SK-N-SH (cell line): ENCODE results near the gene PCDH1. TPM values are rescaled to one million over a fixed set of nuclear protein-coding genes. Genes with fewer than 3 reads are reported as not detected.

Experiments
- CTCF ChIA-PET: fragments of 300-600, 350-600 bp; formaldehyde crosslinking; extraction: SDS; loops from one replicate; lab custom pipeline; 2021; lab: Yijun Ruan, JAX
- POLR2A ChIA-PET: fragments of 350-600 bp; sonication (Branson Sonifier 250); formaldehyde crosslinking; extraction: SDS; loops from one replicate; lab custom pipeline; 2020; ENCODE audit warnings: antibody characterized with exemption, inconsistent platforms; lab: Yijun Ruan, JAX
- DNase-seq: peaks from one replicate; pipeline ENCODE4 v3.0.0; 2012
- H2AFZ ChIP-seq: fragments of 200-600 bp; sonication (generic); 2 replicates; pipeline ENCODE4 v1.8.1; 2016; ENCODE audit warnings: antibody characterized with exemption, mild to moderate bottlenecking, low read depth
- H3F3A ChIP-seq: fragments of 200-600 bp; sonication (generic); replicated peaks from 2 replicates; pipeline ENCODE3; 2016; ENCODE audit warnings: antibody characterized with exemption, mild to moderate bottlenecking; ENCODE audit not compliant: insufficient read depth
- H3K27ac ChIP-seq, 2 experiments: fragments of 200-500 bp in 1 of 2; fragments of 200-600 bp in 1 of 2; sonication (Bioruptor generic) in 1 of 2; sonication (generic), shearing (Covaris generic) in 1 of 2; 2 replicates each; pipeline versions ENCODE4 v1.5.1 to v1.6.1; 2014 to 2016; ENCODE audit warnings: low read depth in 2 of 2, inconsistent platforms in 1 of 2, low read length in 1 of 2, mild to moderate bottlenecking in 1 of 2, mixed read lengths in 1 of 2
- H3K27me3 ChIP-seq: fragments of 200-600 bp; sonication (generic), shearing (Covaris generic); 2 replicates; pipeline ENCODE4 v1.6.1; 2016; ENCODE audit warnings: mixed run types; ENCODE audit not compliant: insufficient read depth
- H3K36me3 ChIP-seq, 2 experiments: fragments of 200-500 bp in 1 of 2; fragments of 200-600 bp in 1 of 2; sonication (Bioruptor generic) in 1 of 2; sonication (generic) in 1 of 2; replicated peaks in 1 of 2; 2 replicates each; pipeline versions ENCODE3 to v1.5.1; 2014 to 2016; ENCODE audit warnings: low read length in 1 of 2, mild to moderate bottlenecking in 1 of 2; ENCODE audit not compliant: insufficient read depth in 2 of 2, control insufficient read depth in 1 of 2
- H3K4me1 ChIP-seq, 2 experiments: fragments of 200-500 bp in 1 of 2; fragments of 200-600 bp in 1 of 2; sonication (Bioruptor generic) in 1 of 2; sonication (generic), shearing (Covaris generic) in 1 of 2; 2 replicates each; pipeline versions ENCODE4 v1.5.1 to v1.6.1; 2014 to 2016; ENCODE audit warnings: low read depth in 1 of 2, low read length in 1 of 2, mixed run types in 1 of 2; ENCODE audit not compliant: insufficient read depth in 2 of 2, control insufficient read depth in 1 of 2
- H3K4me2 ChIP-seq: fragments of 200-600 bp; sonication (generic), shearing (Covaris generic); 2 replicates; pipeline ENCODE4 v1.6.1; 2017; ENCODE audit warnings: mixed run types
- H3K4me3 ChIP-seq, 2 experiments: fragments of 200-500 bp in 1 of 2; fragments of 200-600 bp in 1 of 2; sonication (Bioruptor generic) in 1 of 2; sonication (generic), shearing (Covaris generic) in 1 of 2; 2 replicates each; pipeline versions ENCODE4 v1.5.1 to v1.8.1; 2014 to 2016; ENCODE audit warnings: low read depth in 2 of 2, inconsistent platforms in 1 of 2, low read length in 1 of 2, mild to moderate bottlenecking in 1 of 2, mixed read lengths in 1 of 2, moderate library complexity in 1 of 2
- H3K79me2 ChIP-seq: fragments of 200-600 bp; sonication (generic); 2 replicates; pipeline ENCODE4 v1.8.1; 2017; ENCODE audit warnings: mild to moderate bottlenecking; ENCODE audit not compliant: insufficient read depth
- H3K9ac ChIP-seq: fragments of 200-600 bp; sonication (generic); 2 replicates; pipeline ENCODE4 v1.6.1; 2017; ENCODE audit warnings: mixed run types
- H3K9me2 ChIP-seq: fragments of 200-600 bp; sonication (generic); 2 replicates; pipeline ENCODE4 v1.6.1; 2017; ENCODE audit warnings: mixed run types
- H3K9me3 ChIP-seq: fragments of 200-600 bp; sonication (generic); 2 replicates; pipeline ENCODE4 v1.6.1; 2017; ENCODE audit warnings: mixed run types, mild to moderate bottlenecking, moderate library complexity
- H4K20me1 ChIP-seq: fragments of 200-600 bp; sonication (generic); 2 replicates; pipeline ENCODE4 v1.6.1; 2017; ENCODE audit warnings: mild to moderate bottlenecking, mixed run types; ENCODE audit not compliant: insufficient read depth
- CHD2 ChIP-seq: fragments of 150-350 bp; IDR thresholded peaks from 2 replicates; pipeline ENCODE4 v1.6.1; 2018; ENCODE audit warnings: low read length; ENCODE audit not compliant: partially characterized antibody
- FOSL2 ChIP-seq: IDR thresholded peaks from 2 replicates; pipeline ENCODE4 v1.4.0; 2012; ENCODE audit warnings: low read depth, mild to moderate bottlenecking, moderate library complexity, borderline replicate concordance
- FOXJ3 ChIP-seq: sonication (generic); formaldehyde crosslinking; IDR thresholded peaks from 2 replicates; pipeline ENCODE4 v1.5.1; 2020; ENCODE audit warnings: mild to moderate bottlenecking, missing genetic modification reagents
- FOXM1 ChIP-seq: IDR thresholded peaks from 2 replicates; pipeline ENCODE4 v1.4.0; 2012; ENCODE audit warnings: low read depth, mild to moderate bottlenecking
- MAX ChIP-seq: IDR thresholded peaks from 2 replicates; pipeline ENCODE4 v1.4.0; 2012; ENCODE audit warnings: low read depth
- MXI1 ChIP-seq: IDR thresholded peaks from 2 replicates; pipeline ENCODE4 v1.6.1; 2012; ENCODE audit warnings: mild to moderate bottlenecking, low read depth, low read length, improper control_type of control experiment
- NFIC ChIP-seq: IDR thresholded peaks from 2 replicates; pipeline ENCODE4 v1.4.0; 2012; ENCODE audit warnings: borderline replicate concordance
- TEAD4 ChIP-seq: IDR thresholded peaks from 2 replicates; pipeline ENCODE4 v1.4.0; 2012; ENCODE audit warnings: mild to moderate bottlenecking, borderline replicate concordance; ENCODE audit not compliant: insufficient read depth
- USF1 ChIP-seq: IDR thresholded peaks from 2 replicates; pipeline ENCODE4 v1.4.0; 2012; ENCODE audit warnings: low read depth, borderline replicate concordance
- USF2 ChIP-seq: fragments of 150-350 bp; IDR thresholded peaks from 2 replicates; pipeline ENCODE4 v1.6.1; 2017; ENCODE audit warnings: antibody characterized with exemption, low read length, low read depth, borderline replicate concordance
- YY1 ChIP-seq: IDR thresholded peaks from 2 replicates; pipeline ENCODE4 v1.4.0; 2012; ENCODE audit warnings: low read depth, mild to moderate bottlenecking
- WGBS: methylation state at CpG from one replicate; pipeline ENCODE4 v1.1.6; 2017; ENCODE audit warnings: low lambda C conversion rate; 5-methylcytosine and 5-hydroxymethylcytosine counted together
- polyA plus RNA-seq, 3 experiments: library from polyadenylated mRNA; depleted of rRNA; stranded (reverse); fragments of >200 nt; gene quantifications; 2 replicates each; pipeline ENCODE4 v1.2.3, GENCODE V29; 2012
- TF ChIP-seq, protein P1 (sequence below): fragments of 150-350 bp; IDR thresholded peaks from 2 replicates; pipeline ENCODE4 v1.6.1; 2016; ENCODE audit warnings: mild to moderate bottlenecking, low read depth, low read length
- TF ChIP-seq, protein P2 (sequence below): fragments of 200-600 bp; sonication (generic); IDR thresholded peaks from 2 replicates; pipeline ENCODE4 v1.6.1; 2017; ENCODE audit warnings: antibody characterized with exemption, mild to moderate bottlenecking, moderate library complexity

PCDH1 gene
- polyA plus RNA-seq, 1 of the 3 experiments (the other 2 are of a cell fraction), result 0.08 TPM

DNA sequence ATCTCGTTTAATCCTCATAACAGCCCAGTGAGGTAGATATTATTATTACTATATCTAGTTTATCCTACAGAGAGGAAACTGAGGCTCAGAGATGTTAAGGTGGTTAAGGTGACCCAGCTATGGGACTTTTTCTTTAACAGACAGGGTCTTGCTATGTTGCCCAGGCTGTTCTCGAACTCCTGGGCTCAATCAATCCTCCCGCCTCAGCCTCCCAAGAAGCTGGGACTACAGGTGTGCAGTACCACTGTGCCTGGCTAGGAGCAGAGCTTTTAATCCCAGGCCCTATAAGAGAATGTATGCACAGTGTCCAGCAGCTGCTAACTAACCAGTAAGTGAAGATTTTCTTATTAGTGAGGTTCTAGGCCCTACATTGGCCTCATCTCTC lies 62.4 kb downstream of the PCDH1 start:
- H2AFZ ChIP-seq, result no peak overlapping the region
- H3K4me2 ChIP-seq, result no peak overlapping the region
- no peaks in the 10 kb centered on the region for H3K36me3 ChIP-seq
- H3K27ac ChIP-seq, result no peak overlapping the region
- H3K27me3 ChIP-seq, result no peaks in the 10 kb centered on the region; the same call in 1 of the 2 replicates
- peaks cover 0 to 16% of the 10 kb centered on the region in 2 experiments; a peak in 1 of 4 replicates for H3K4me1 ChIP-seq
- H3K9ac ChIP-seq, result no peak overlapping the region
- no peaks in the 10 kb centered on the region for H3K79me2 ChIP-seq
- TF ChIP-seq MAX (no peak), USF2 (no peak), MXI1 (no peak), FOXM1 (no peak), CHD2 (no peak), FOXJ3 (CRISPR knock-in tag) (no peak), NFIC (no peak), YY1 (no peak), USF1 (no peak), FOSL2 (no peak), TEAD4 (no peak)
- TF ChIP-seq, protein P1, sequence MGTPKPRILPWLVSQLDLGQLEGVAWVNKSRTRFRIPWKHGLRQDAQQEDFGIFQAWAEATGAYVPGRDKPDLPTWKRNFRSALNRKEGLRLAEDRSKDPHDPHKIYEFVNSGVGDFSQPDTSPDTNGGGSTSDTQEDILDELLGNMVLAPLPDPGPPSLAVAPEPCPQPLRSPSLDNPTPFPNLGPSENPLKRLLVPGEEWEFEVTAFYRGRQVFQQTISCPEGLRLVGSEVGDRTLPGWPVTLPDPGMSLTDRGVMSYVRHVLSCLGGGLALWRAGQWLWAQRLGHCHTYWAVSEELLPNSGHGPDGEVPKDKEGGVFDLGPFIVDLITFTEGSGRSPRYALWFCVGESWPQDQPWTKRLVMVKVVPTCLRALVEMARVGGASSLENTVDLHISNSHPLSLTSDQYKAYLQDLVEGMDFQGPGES, result no peak
- TF ChIP-seq, protein P2, sequence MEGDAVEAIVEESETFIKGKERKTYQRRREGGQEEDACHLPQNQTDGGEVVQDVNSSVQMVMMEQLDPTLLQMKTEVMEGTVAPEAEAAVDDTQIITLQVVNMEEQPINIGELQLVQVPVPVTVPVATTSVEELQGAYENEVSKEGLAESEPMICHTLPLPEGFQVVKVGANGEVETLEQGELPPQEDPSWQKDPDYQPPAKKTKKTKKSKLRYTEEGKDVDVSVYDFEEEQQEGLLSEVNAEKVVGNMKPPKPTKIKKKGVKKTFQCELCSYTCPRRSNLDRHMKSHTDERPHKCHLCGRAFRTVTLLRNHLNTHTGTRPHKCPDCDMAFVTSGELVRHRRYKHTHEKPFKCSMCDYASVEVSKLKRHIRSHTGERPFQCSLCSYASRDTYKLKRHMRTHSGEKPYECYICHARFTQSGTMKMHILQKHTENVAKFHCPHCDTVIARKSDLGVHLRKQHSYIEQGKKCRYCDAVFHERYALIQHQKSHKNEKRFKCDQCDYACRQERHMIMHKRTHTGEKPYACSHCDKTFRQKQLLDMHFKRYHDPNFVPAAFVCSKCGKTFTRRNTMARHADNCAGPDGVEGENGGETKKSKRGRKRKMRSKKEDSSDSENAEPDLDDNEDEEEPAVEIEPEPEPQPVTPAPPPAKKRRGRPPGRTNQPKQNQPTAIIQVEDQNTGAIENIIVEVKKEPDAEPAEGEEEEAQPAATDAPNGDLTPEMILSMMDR, result no peak
- no peaks in the 10 kb centered on the region for H3F3A ChIP-seq
- no peaks in the 10 kb centered on the region for H3K9me3 ChIP-seq
- ChIA-PET POLR2A (interaction anchor here (0.7 to 1.4 kb wide), 2 partner anchors 9 to 61 kb away, joined by 3 to 5 read pairs; no protein-coding TSS in a partner anchor), CTCF (interaction anchor here (1.2 to 20.2 kb wide), 8 partner anchors 9 to 151 kb away, joined by 3 to 447 read pairs (median 34); partner anchors contain the start of gene PCDH1)
- WGBS, result 40% methylated on average over 3 of the region's 3 CpGs
- no peaks in the 10 kb centered on the region for H4K20me1 ChIP-seq
- no peak for DNase-seq
- H3K9me2 ChIP-seq, result no peaks in the 10 kb centered on the region
- H3K4me3 ChIP-seq, result no peak overlapping the region
